Colonic mucosa (tissue), 4 donors: ENCODE results near the gene HS3ST3B1. TPM values are rescaled to one million over a fixed set of nuclear protein-coding genes. Genes with fewer than 3 reads are reported as not detected.

Experiments used
- DNase-seq: peaks from one replicate; pipeline ENCODE4 v3.0.0-alpha.2; 2020
- H3K27ac ChIP-seq: fragments of 200-600 bp; one replicate; pipeline ENCODE4 v1.8.0; 2021
- H3K27me3 ChIP-seq: fragments of 200-600 bp; one replicate; pipeline ENCODE4 v1.8.0; 2021
- H3K36me3 ChIP-seq: fragments of 200-600 bp; one replicate; pipeline ENCODE4 v1.8.0; 2021
- H3K4me1 ChIP-seq: fragments of 200-600 bp; one replicate; pipeline ENCODE4 v1.8.0; 2021; ENCODE audit warnings: mild to moderate bottlenecking
- H3K4me3 ChIP-seq: fragments of 200-600 bp; one replicate; pipeline ENCODE4 v1.8.0; 2021
- H3K9ac ChIP-seq, 2 donors: one replicate each; pipeline ENCODE4 v1.7.0; 2013; ENCODE audit warnings: control low read depth in 2 of 2, low read depth in 2 of 2, low read length in 2 of 2
- H3K9me3 ChIP-seq: fragments of 200-600 bp; one replicate; pipeline ENCODE4 v1.8.0; 2021
- CTCF ChIP-seq: fragments of 200-600 bp; IDR thresholded peaks from one replicate; pipeline ENCODE4 v1.8.0; 2022; ENCODE audit warnings: antibody characterized with exemption, mild to moderate bottlenecking
- intact Hi-C: fragments of 100-400 bp; cut with DNase I; formaldehyde crosslinking; loops from one replicate; pipeline ENCODE4 v1.14.1; 2022
- total RNA-seq, 2 donors: library from RNA; stranded (reverse); fragmentation: NEBNext Ultra II Directional in 1 of 2; extraction: Animal tissue kit (Norgen Biotek cat#: 25700) in 1 of 2; gene quantifications; one replicate each; pipeline ENCODE4 v1.2.1, GENCODE V29; 2021
- donor health status: healthy.
- donor health status: DM: no; HTN: no; CAD: no.
- donor health status: DM: no; HTN: no; CAD: no.

Gene HS3ST3B1
- total RNA-seq, 2 donors from 2014 or later, result 1.1 TPM

- TF ChIP-seq CTCF, result no peak
- H3K27ac ChIP-seq, result no peak overlapping the region
- H3K36me3 ChIP-seq, result no peaks in the 10 kb centered on the region
- DNase-seq, result no peak
- H3K4me3 ChIP-seq, result no peak overlapping the region
- no peak overlapping the region for H3K9ac ChIP-seq
- no peaks in the 10 kb centered on the region for H3K9me3 ChIP-seq
- H3K27me3 ChIP-seq, result no peaks in the 10 kb centered on the region
- no peaks in the 10 kb centered on the region for H3K4me1 ChIP-seq
- intact Hi-C loops, result no loop called here
These were observed 75.8 kb downstream of the HS3ST3B1 start for GRCh38 chr17:14376666-14377065.

DNA sequence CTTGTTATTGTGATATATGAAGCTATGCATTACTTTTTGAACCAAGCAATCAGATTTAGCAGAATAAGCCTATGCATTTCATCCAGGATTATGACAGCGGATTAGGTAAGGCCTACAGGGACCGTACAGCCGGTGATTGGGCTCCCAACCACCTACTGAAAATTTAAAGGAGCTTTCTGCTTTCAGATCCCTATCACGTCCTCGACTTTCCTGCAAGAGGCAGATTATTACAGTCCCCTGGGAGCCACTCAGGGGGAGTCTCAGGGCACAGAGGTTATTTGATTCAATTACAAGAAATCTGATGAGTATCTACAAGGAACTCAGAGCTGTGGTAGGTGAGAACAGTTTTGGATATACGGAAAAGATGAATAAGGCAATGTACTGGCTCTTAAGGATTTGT, 80.7 kb downstream of the HS3ST3B1 start:
- DNase-seq, result no peak
- Histone ChIP-seq H3K27ac (no peak overlapping the region), H3K4me1 (no peaks in the 10 kb centered on the region), H3K9me3 (no peaks in the 10 kb centered on the region), H3K4me3 (no peak overlapping the region), H3K36me3 (no peaks in the 10 kb centered on the region), H3K27me3 (no peaks in the 10 kb centered on the region), H3K9ac (no peak overlapping the region)
- intact Hi-C loops, result no loop called here
- no peak for TF ChIP-seq CTCF

GRCh38 chr17:14387036-14387435, 86.2 kb downstream of the HS3ST3B1 start:
- no peak overlapping the region for H3K4me3 ChIP-seq
- no peak for DNase-seq
- no peaks in the 10 kb centered on the region for H3K36me3 ChIP-seq
- no peaks in the 10 kb centered on the region for H3K27me3 ChIP-seq
- H3K27ac ChIP-seq, result no peak overlapping the region
- H3K9me3 ChIP-seq, result no peaks in the 10 kb centered on the region
- no peak overlapping the region for H3K9ac ChIP-seq
- no peak for TF ChIP-seq CTCF
- H3K4me1 ChIP-seq, result no peaks in the 10 kb centered on the region
- intact Hi-C loops, result no loop called here

GRCh38 chr17:14389681-14390080, 88.8 kb downstream of the HS3ST3B1 start:
- H3K4me3 ChIP-seq, result no peak overlapping the region
- intact Hi-C loops, result no loop called here
- TF ChIP-seq CTCF, result no peak

GRCh38 chr17:14393723-14394122, 92.8 kb downstream of the HS3ST3B1 start:
- no peak overlapping the region for H3K9ac ChIP-seq
- H3K9me3 ChIP-seq, result no peaks in the 10 kb centered on the region
- TF ChIP-seq CTCF, result no peak
- no peak overlapping the region for H3K27ac ChIP-seq
- H3K27me3 ChIP-seq, result no peaks in the 10 kb centered on the region
- no peak for DNase-seq
- no peak overlapping the region for H3K4me3 ChIP-seq
- H3K4me1 ChIP-seq, result no peaks in the 10 kb centered on the region
- no peaks in the 10 kb centered on the region for H3K36me3 ChIP-seq
- intact Hi-C loops, result no loop called here

More at GRCh38 chr17:14389681-14390080, 88.8 kb downstream of the HS3ST3B1 start:
- Histone ChIP-seq H3K27me3 (no peaks in the 10 kb centered on the region), H3K4me1 (no peaks in the 10 kb centered on the region), H3K9ac (no peak overlapping the region), H3K27ac (no peak overlapping the region), H3K36me3 (no peaks in the 10 kb centered on the region), H3K9me3 (no peaks in the 10 kb centered on the region)
- DNase-seq, result no peak

DNA sequence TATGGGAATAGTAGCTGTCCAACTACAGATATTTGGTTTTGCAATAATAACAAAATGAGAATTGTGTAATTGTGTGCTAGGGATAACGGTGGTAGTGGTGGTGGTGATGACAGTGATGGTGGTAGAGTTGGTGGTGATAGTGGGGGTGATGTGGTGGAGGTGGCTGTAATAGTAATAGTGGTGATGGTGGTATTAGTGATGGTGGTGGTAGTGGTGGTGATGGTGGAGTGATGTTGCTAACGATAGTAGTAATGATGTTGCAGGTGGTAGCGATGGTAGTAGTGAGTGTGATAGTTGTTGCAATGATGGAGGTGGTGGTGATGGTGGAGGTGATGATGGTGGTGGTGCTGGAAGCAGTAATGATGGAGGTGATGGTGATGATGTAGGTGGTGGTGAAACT, 94.4 kb downstream of the HS3ST3B1 start:
- intact Hi-C loops, result no loop called here
- DNase-seq, result no peak
- Histone ChIP-seq H3K27me3 (no peaks in the 10 kb centered on the region), H3K27ac (no peak overlapping the region), H3K4me3 (no peak overlapping the region), H3K36me3 (no peaks in the 10 kb centered on the region), H3K4me1 (no peaks in the 10 kb centered on the region), H3K9ac (no peak overlapping the region), H3K9me3 (no peaks in the 10 kb centered on the region)
- TF ChIP-seq CTCF, result no peak
